HUDEP-2 (cell line): Measurements from ENCODE around the gene HILPDA.
"Not testable (repeated sequence)": the region's sequence is repeated elsewhere in the genome, so short reads cannot be mapped to it uniquely, and the experiment has no call there.

Experiments used
- DNase-seq, 76 experiments: peaks; one replicate each; lab custom pipeline; 2025; ENCODE audit not compliant: unreplicated experiment in 76 of 76; lab: John Stamatoyannopoulos, UW

Gene HILPDA

DNA sequence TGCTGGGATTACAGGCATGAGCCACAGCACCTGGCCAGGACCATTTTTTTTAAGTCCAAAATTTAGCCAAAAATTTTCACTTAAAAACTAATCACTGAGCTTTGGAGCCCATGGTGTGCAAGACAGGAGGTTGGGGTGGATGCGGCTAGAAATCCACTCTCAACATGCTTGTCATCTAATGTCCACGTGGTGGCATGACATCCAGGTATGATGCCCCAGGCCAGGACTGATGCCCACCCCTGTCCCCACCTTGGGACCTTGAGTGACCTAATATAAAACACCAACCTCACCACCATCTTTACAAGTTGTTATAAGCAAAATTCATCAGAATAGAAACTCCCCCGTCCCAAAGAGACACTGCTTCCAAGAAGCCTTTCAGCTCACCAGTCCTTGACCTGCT, 25.5 kb upstream of the HILPDA start:
- no peak for DNase-seq

- DNase-seq, result no peak
Observed at GRCh38 chr7:128431221-128431620, 24.5 kb upstream of the HILPDA start.

GRCh38 chr7:128431754-128432153, 23.9 kb upstream of the HILPDA start:
- no peak for DNase-seq

DNA sequence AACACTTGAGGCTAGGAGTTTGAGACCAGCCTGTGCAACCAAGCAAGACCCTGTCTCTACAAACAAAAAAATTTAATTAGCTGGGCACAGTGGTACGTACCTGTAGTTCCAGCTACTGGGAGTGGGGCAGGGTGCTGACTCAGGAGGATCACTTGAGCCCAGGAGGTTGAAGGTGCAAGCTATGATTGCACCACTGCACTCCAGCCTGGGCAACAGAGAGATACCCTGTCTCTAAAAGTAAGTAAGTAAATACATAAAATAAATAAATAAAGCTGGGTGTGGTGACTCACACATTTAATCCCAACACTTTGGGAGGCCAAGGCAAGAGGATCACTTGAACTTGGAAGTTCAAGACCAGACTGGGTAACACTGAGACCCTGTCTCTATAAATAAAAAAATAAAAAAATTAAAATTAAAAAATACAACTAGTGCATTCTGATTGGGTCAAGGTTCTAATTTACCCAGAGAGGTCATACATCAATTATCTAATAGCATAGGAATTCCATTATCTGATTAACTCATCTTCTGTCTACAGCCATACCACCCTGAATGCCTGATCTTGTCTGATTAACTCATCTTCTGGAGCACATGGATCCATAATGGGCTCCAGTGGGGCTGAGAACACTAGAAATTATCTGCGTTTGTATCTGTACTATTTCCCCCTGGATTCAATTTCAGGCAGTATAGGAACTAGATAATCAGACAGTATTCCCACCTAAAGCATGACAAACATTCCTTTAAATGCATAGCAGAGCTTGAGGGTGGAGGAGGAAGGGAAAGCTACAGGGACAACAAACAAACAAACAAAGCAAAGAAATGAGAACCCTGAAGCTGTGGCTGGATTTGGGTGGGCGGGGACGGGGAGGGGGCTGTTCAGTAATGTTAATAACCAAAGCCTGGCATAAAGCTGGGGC, 21.0 kb upstream of the HILPDA start:
- no peak for DNase-seq

- DNase-seq, result no peak
Observed at GRCh38 chr7:128435327-128435686, 20.4 kb upstream of the HILPDA start.

- DNase-seq, result no peak
Observed at GRCh38 chr7:128437426-128438332, 18.0 kb upstream of the HILPDA start.

- no peak for DNase-seq
Observed at GRCh38 chr7:128442356-128442755, 13.3 kb upstream of the HILPDA start.

DNA sequence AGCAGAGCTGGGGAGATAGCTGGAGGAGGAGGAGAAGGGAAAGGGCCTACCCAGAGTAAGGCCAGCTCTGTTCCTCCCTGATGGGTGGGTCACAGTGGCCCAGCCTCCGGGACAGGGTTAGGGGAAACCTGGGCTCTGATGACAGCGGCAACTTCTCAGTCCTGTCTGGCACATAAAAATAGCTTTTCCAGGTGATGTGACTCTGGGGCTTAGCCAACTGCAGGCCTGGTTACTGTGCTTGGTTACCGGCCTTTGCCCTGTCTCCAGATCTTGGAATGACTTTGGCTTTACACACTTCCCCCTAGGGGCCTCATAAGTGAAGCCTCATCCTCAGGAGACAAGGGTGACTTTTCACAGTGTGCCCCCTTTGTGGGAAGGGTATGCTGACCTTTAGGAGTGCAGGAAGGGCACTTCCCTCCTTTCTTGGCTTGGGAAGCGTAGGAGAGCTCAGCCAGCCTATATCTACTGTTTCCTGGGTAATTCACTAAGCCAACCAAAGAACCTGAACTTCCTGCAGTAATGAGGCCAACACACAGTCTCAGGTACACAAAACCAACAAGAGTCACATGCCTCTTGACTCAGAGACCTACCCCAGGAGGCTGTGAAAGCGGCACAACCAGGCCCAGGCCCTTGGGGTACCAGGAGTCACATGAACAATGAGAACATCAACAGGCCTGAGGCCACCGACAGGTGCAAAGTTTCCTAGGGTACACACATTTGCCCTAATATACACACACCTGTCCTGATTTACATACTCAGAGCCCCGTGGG, 11.7 kb upstream of the HILPDA start:
- no peak for DNase-seq

DNA sequence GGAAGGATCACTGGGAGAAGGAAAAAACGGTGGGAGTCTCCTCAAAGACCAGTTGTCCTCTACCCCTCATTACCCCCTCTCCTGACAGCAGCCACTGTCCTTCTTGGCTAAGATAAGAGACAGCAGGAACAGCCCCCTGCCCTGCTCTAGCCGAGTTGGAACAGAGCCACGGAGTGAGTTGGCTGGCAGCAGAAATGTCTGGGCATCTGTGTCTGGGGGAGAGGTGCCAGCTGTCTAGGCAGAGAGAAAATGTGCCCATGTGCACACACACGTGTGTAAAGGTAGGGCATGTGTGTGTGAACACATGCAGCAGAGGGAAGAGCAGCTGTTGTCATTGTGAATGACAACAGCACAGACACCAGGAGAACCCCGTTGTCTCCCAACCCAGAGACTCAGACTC, 9.4 kb upstream of the HILPDA start:
- DNase-seq, result peak in 1 of 76 experiments; percentile 4

DNA sequence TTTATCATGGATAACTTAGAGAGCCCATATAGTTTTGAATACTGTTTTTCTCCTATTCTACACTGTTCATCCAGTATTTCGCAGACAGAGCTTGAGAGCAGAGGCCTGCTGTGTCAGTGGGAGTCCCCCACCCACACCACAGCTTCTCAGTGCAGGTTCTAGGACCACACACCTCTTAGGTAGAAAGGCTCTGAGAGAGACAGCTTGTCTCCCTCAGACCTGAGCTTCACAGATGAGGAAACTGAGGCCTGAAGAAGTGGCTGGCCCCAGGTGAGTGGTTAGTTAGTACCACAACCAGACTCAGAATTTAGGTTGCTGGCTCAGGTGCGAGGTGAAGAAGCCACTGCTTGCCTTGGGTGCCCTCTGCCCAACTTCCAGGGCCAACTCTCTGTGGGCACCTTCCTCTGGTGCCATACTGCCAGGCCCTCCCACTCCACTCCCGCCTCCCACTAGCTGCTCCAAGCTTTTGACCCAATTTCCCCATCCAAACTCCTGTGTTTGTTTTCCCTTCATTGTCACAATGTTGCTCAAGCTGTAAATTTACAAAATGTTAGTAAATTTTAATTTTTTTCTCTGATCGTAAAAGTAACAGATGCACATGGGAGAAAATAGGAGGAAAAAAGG, 7.6 kb upstream of the HILPDA start:
- DNase-seq, result no peak

GRCh38 chr7:128448751-128449302, 6.9 kb upstream of the HILPDA start:
- no peak for DNase-seq

DNA sequence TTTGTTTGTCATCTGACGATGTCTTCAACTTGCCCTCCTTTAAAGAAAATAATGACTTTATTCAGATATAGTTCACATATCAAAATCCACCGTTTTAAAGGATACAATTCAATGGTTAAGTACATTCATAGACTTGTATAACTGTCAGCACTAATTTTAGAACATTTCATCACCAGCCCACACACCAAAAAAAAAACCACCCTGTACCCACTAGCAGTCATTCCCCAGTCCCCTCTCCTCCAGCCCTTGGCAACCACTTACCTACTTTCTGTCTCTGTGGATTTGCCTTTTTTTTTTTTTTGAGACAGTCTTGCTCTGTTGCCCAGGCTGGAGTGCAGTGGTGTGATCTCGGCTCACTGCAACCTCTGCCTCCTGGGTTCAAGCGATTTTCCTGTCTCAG, 5.3 kb upstream of the HILPDA start:
- no peak for DNase-seq

DNA sequence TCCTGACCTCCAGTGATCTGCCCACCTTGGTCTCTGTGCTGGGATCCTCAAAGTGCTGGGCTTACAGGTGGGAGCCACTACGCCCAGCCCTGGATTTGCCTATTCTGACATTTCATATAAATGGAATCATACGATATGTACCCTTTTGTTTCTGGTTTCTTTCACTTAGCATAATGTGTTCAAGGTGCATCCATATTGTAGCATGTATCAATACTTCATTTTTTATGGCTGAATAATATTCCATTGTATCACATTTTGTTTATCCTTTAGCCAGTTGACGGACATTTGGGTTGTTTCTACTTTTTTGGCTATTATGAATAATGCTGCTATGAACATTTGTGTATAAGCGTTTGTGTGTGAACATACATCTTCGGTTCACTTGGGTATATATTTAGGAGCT, 4.8 kb upstream of the HILPDA start:
- no peak for DNase-seq

DNA sequence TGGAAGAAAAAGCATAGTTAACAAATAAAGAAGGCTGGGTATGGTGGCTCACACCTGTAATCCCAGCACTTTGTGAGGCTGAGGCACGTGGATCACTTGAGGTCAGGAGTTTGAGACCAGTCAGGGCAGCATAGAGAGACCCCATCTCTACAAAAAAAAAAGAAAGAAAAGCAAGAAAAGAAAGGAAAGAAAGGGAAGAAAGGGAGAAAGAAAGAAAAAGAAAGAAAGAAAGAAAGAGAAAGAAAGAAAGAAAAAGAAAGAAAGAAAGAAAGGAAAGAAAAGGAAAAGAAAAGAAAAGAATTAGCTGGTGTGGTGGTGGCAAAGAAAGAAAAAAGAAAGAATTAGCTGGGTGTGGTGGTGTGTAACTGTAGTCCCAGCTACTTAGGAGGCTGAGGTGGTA, 3.1 kb upstream of the HILPDA start:
- DNase-seq, result no peak

DNA sequence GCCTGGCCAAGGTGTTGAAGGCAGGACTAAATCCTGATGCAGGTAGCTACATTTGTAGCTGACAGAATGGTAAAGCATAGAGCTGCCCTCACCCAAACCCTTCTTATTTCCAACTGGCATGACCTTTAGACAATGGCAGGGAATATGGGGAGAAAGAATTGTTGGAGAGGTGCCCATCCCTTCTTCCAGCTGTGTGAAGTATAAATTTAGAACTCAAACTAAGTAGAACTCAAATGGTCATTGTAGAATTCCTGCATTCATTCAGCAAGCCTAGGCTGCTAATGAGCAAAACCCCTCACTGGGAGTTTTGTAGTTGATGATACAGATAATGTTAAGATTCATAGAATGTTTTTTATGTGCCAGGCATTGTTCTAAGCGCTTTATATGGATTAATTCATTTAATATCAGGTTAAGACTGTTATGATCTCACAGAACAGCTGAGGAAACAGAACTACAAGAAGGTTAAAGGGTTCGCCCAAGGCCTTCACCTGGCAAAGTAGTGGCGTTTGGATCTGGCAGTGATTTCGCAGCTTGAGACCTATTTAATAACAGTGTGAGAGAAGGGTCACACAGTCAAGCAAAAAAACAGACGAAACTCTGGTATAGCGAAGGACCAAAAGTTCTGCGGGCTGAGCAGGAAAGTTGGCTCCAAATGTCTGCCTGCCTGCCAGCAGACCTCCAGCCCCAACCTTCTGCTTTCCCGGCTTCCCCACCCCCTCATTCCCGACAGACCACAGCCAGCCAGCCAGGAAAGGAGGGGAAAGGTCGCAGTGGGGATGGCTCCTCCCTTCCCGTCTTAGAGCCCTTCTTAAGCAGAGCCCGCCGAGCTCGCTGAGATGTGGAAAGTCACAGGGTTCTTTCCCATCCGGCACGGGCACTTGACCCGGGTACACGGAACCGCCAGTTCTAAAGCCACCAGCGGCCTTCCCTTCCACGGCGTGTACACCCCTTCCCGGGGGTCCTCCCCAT, 1.6 kb upstream of the HILPDA start:
- no peak for DNase-seq

DNA sequence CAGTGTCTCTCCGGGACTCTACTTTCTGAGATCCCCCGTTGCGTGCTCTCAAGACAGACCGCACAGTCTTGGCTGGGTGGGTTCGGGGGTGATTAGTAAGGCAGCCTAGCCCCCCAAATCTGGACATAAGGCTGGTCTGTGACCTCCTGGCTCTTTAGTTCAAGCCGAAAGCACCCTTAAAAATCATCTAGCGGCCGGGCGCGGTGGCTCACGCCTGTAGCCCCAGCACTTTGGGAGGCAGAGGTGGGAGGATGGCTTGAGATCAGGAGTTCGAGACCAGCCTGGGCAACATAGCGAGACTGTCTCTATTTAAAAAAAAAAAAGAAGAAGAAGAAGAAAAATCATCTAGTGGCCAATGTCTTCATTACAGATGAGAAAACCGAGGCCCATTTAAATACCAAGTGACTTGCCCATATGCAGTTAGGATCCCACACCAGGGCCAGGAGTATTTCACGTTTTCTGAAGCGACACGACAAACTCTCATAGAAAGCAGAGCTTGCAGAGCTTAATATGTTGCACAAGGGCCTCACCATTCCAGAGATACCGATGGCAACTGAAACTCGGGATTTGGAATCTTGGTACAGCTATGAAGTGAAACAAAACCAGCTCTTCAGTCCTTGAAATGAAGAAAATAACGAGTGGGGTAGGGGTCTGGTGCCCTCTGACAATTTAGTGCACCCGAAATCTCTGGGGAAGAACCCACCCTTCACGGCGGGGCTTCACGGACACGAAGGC, 703 bp upstream of the HILPDA start:
- DNase-seq, result no peak

GRCh38 chr7:128456255-128456725, 612 bp downstream of the HILPDA start:
- DNase-seq, result peak in 1 of 76 experiments; percentile 2

GRCh38 chr7:128457385-128457784, 1.7 kb downstream of the HILPDA start:
- DNase-seq, result not testable (repeated sequence)
